Stomach (tissue), 9 donors: Measurements from ENCODE around the gene SYNDIG1. TPM values are rescaled to one million over a fixed set of nuclear protein-coding genes. Genes with fewer than 3 reads are reported as not detected.

Experiments used
- DNase-seq, 2 donors: peaks; one replicate each; pipeline versions ENCODE4 v3.0.0 to v3.0.0-alpha.2; 2013 to 2019
- H3K27ac ChIP-seq, 5 donors: fragments of 200-600 bp in 4 of 5; sonication (generic) in 4 of 5; one replicate each; pipeline ENCODE4 v1.5.1; 2013 to 2019; ENCODE audit warnings: mild to moderate bottlenecking in 1 of 5, moderate library complexity in 1 of 5
- H3K27me3 ChIP-seq, 3 donors: fragments of 200-600 bp; sonication (generic); one replicate each; pipeline ENCODE4 v1.5.1; 2017 to 2019; ENCODE audit warnings: mixed run types in 1 of 3
- H3K36me3 ChIP-seq, 4 donors: fragments of 200-600 bp; sonication (generic); 1 replicate in 3 of 4; 2 replicates in 1 of 4; pipeline ENCODE4 v1.5.1; 2016 to 2019
- H3K4me1 ChIP-seq, 4 donors: fragments of 200-600 bp; sonication (generic); one replicate each; pipeline ENCODE4 v1.5.1; 2016 to 2019
- H3K4me3 ChIP-seq, 4 donors: fragments of 200-600 bp; sonication (generic) in 3 of 4; one replicate each; pipeline ENCODE4 v1.5.1; 2016 to 2019; ENCODE audit warnings: mild to moderate bottlenecking in 1 of 4
- H3K9me3 ChIP-seq, 4 donors: fragments of 200-600 bp; sonication (generic); one replicate each; pipeline ENCODE4 v1.5.1; 2016 to 2019
- EP300 ChIP-seq: sonication (generic); formaldehyde crosslinking; IDR thresholded peaks from one replicate; pipeline ENCODE4 v1.6.1; 2017; ENCODE audit warnings: antibody characterized with exemption
- POLR2A ChIP-seq, 4 donors: fragments of 450-650 bp; IDR thresholded peaks; one replicate each; pipeline ENCODE4 v1.6.1; 2016; ENCODE audit warnings: antibody characterized with exemption in 4 of 4, control low read depth in 2 of 4, mild to moderate bottlenecking in 1 of 4, moderate library complexity in 1 of 4
- POLR2AphosphoS5 ChIP-seq, 3 donors: sonication (generic); formaldehyde crosslinking; IDR thresholded peaks; one replicate each; pipeline ENCODE4 v1.6.1; 2016; ENCODE audit warnings: antibody characterized with exemption in 3 of 3
- WGBS, 5 donors: extraction: QIAGEN DNeasy Blood & Tissue Kit in 3 of 5; methylation state at CpG; one replicate each; pipeline versions ENCODE4 v1.1.5 to v1.1.7; 2013 to 2018; 5-methylcytosine and 5-hydroxymethylcytosine counted together
- intact Hi-C: fragments of 100-400 bp; cut with DNase I; formaldehyde crosslinking; loops from one replicate; pipeline ENCODE4 v1.15.1; 2023; ENCODE audit warnings: low total_unique reads
- polyA plus RNA-seq, 3 donors: library from polyadenylated mRNA; stranded (reverse); fragments of 200-250 nt; gene quantifications; one replicate each; pipeline ENCODE4 v1.2.3, GENCODE V29; 2013
- total RNA-seq, 5 donors: library from RNA; depleted of rRNA; stranded (reverse); fragments of >200 nt; gene quantifications; one replicate each; pipeline versions ENCODE4 v1.1.0 to v1.2.3, GENCODE V29; 2014 to 2016
- TF ChIP-seq, protein P1 (sequence below), 7 experiments: fragments of 450-650 bp in 4 of 7; fragments of 200-600 bp in 3 of 7; sonication (generic) in 3 of 7; IDR thresholded peaks; one replicate each; pipeline ENCODE4 v1.5.1; 2016 to 2019; ENCODE audit warnings: antibody characterized with exemption in 7 of 7, control low read depth in 2 of 7, mild to moderate bottlenecking in 1 of 7
- donor health status: healthy with polysubstance abuse.
- donor health status: Bipolar disorder and iron deficiency.
- donor health status: healthy.

The SYNDIG1 gene
- total and polyA plus RNA-seq, 8 donors = 0.29 to 2.0 (median 0.89) TPM; not detected in 4

DNA sequence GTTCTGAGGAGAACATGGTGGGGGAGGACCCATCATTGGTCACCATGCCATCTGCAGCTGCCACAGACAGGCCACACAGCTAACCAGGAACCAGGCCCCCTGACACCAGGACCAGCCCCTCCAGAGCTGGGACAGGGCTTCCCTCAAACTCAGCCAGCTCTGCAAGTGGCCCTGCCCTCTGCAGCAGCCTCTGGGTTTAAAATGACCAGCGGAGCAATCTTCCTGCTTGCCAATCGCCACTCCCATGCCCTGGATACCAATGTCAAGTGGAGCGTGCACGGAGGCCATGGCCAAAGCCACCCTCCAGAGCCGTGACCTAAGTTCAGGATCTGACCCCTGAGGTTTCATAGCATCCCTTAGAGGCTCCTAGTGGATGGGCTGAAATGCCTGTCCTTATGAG, 199.4 kb downstream of the SYNDIG1 start:
- intact Hi-C loops = no loop called here
- no peaks in the 10 kb centered on the region for H3K27me3 ChIP-seq
- H3K4me1 ChIP-seq = no peaks in the 10 kb centered on the region
- H3K9me3 ChIP-seq = no peaks in the 10 kb centered on the region
- WGBS, 5 donors = 78 to 90% (median 82%) methylated on average over 4 to 5 of the region's 5 CpGs
- no peak overlapping the region for H3K4me3 ChIP-seq
- TF ChIP-seq POLR2A (IDR thresholded peaks at IDR 0.05) (no peak), EP300 (no peak), POLR2AphosphoS5 (IDR thresholded peaks at IDR 0.05) (no peak)
- TF ChIP-seq, protein P1, sequence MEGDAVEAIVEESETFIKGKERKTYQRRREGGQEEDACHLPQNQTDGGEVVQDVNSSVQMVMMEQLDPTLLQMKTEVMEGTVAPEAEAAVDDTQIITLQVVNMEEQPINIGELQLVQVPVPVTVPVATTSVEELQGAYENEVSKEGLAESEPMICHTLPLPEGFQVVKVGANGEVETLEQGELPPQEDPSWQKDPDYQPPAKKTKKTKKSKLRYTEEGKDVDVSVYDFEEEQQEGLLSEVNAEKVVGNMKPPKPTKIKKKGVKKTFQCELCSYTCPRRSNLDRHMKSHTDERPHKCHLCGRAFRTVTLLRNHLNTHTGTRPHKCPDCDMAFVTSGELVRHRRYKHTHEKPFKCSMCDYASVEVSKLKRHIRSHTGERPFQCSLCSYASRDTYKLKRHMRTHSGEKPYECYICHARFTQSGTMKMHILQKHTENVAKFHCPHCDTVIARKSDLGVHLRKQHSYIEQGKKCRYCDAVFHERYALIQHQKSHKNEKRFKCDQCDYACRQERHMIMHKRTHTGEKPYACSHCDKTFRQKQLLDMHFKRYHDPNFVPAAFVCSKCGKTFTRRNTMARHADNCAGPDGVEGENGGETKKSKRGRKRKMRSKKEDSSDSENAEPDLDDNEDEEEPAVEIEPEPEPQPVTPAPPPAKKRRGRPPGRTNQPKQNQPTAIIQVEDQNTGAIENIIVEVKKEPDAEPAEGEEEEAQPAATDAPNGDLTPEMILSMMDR (IDR thresholded peaks at IDR 0.05) = no peak
- H3K36me3 ChIP-seq = no peaks in the 10 kb centered on the region
- no peak overlapping the region for H3K27ac ChIP-seq
- DNase-seq = no peak

DNA sequence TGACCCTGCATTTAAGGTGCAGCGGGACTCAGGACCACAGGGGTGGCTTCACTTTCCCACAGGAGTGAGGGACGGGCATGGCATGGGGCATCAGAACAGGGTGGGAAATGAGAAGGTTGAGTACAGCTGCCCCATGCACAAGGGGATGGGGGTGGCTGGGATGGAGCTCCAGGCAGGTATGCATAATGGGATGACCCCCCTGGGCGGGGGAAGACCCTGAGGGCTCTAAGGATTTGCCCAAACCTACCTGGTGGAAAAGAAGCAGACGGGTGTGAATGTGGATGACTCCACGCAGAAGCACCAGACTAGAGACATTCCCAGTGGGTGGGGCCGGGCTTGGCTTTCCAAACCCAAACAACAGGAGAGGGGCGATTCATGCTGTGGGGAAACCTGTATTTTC, 200.3 kb downstream of the SYNDIG1 start:
- H3K4me3 ChIP-seq = no peak overlapping the region
- H3K9me3 ChIP-seq = no peaks in the 10 kb centered on the region
- H3K36me3 ChIP-seq = no peaks in the 10 kb centered on the region
- no peak for DNase-seq
- 71 to 88% (median 73%) methylated on average over 7 of the region's 7 CpGs for WGBS, 5 donors
- no peaks in the 10 kb centered on the region for H3K27me3 ChIP-seq
- H3K4me1 ChIP-seq = no peaks in the 10 kb centered on the region
- TF ChIP-seq POLR2A (IDR thresholded peaks at IDR 0.05) (no peak), POLR2AphosphoS5 (IDR thresholded peaks at IDR 0.05) (no peak), EP300 (no peak)
- TF ChIP-seq, protein P1 (IDR thresholded peaks at IDR 0.05) = no peak
- intact Hi-C loops = no loop called here
- no peak overlapping the region for H3K27ac ChIP-seq

DNA sequence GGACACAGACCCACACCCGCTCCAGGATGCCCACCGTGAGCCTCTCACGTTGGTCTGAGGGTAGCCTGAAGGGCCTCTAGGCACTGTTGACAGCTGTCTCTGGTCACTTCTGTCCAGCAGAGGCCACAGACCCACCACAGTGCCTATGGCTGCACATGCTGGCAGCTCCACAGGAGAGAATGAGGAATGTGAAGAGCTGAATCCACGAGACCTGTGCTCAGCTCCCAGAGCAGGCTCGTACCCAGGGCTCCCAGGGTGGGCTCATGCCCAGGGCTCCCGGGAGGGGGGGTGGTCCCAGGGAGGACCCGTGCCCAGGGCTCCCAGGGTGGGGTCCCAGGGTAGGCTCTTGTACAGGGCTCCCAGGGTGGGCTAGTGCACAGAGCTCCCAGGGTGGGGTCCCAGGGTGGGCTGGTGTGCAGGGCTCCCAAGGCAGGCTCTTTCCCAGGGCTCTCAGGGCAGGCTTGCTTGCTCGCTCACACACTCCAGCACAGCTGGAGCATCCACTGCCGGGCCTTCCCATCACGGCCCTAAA, 201.0 kb downstream of the SYNDIG1 start:
- Histone ChIP-seq H3K4me1 (no peaks in the 10 kb centered on the region), H3K9me3 (no peaks in the 10 kb centered on the region), H3K36me3 (no peaks in the 10 kb centered on the region), H3K27me3 (no peaks in the 10 kb centered on the region), H3K27ac (no peak overlapping the region), H3K4me3 (no peak overlapping the region)
- no peak for TF ChIP-seq POLR2A (IDR thresholded peaks at IDR 0.05)
- TF ChIP-seq EP300 = no peak
- no peak for TF ChIP-seq POLR2AphosphoS5 (IDR thresholded peaks at IDR 0.05)
- intact Hi-C loops = no loop called here
- WGBS, 5 donors = 87 to 89% (median 88%) methylated on average over 6 to 10 of the region's 10 CpGs
- DNase-seq = no peak

DNA sequence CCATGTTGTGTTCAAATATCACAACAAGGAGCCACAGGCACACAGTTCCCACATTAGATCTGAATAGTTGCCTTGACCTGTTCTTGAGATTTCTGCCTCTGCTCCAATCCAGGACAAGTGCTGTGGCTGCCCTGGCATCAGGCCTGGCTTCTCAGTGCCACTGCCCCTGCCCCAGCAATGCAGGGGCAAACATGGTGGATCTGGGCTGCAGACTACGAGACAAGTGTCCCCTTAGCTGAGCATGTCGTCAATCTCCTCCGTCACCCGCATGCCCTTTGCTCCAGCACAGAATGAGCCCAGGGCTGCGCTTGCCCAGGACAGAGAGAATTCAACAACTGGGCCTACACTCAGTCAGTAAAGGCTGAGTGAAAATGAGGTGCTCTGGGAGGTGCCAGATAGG, 201.6 kb downstream of the SYNDIG1 start:
- intact Hi-C loops = no loop called here
- no peaks in the 10 kb centered on the region for H3K4me1 ChIP-seq
- TF ChIP-seq POLR2AphosphoS5 (IDR thresholded peaks at IDR 0.05) (no peak), EP300 (no peak), POLR2A (IDR thresholded peaks at IDR 0.05) (no peak)
- TF ChIP-seq, protein P1 (IDR thresholded peaks at IDR 0.05) = no peak
- H3K27me3 ChIP-seq = no peaks in the 10 kb centered on the region
- DNase-seq = no peak
- no peak overlapping the region for H3K4me3 ChIP-seq
- H3K9me3 ChIP-seq = no peaks in the 10 kb centered on the region
- WGBS, 5 donors = 88 to 95% (median 90%) methylated on average over 1 to 5 of the region's 5 CpGs
- no peak overlapping the region for H3K27ac ChIP-seq
- no peaks in the 10 kb centered on the region for H3K36me3 ChIP-seq

DNA sequence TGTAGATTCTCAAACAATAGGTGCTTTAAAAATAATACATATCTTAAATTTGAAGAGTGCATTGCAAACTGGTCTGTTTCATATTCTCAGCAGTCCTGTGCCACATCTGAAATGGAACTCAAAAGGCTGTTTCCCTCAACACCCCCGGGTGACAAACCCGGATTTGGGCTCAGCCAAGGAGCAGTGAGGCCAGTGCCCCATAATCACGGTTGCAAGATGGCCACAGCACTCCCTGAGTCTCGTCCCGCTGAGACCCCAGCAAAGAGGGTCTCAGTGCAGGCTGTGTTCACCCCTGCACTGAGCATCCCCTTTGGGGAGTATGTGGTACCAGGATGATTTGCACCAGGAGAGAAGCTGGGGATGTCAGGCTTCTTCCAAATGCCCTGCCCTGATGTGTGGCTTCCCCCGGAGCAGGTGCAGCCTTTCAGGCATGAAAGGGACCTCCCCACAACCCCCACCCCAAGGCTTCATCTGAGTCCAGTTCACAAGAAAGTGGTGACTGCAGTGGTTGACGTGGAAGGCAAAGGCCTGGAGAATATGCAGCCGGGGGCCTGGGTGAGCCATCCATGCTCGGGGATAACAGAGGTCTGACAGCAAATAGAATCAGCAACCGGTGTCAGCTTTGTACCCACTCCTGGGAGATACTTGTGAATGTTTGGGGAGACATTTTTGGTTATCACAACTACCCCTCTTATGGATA, 202.9 kb downstream of the SYNDIG1 start:
- TF ChIP-seq EP300 (no peak), POLR2A (IDR thresholded peaks at IDR 0.05) (no peak), POLR2AphosphoS5 (IDR thresholded peaks at IDR 0.05) (no peak)
- TF ChIP-seq, protein P1 (IDR thresholded peaks at IDR 0.05) = no peak
- Histone ChIP-seq H3K4me3 (no peak overlapping the region), H3K4me1 (peaks cover 0 to 5% (median 0%) of the 10 kb centered on the region in 4 donors), H3K36me3 (no peaks in the 10 kb centered on the region), H3K27me3 (no peaks in the 10 kb centered on the region), H3K9me3 (no peaks in the 10 kb centered on the region), H3K27ac (peak overlapping the region in 1 of 5 donors; percentile 39)
- no peak for DNase-seq
- 82 to 87% (median 85%) methylated on average over 7 to 10 of the region's 10 CpGs for WGBS, 5 donors
- intact Hi-C loops = no loop called here
